Activated naive CD8-positive, alpha-beta T cell (primary cell): ENCODE data around the gene PCNT.
A peak's percentile ranks its signal among the peaks of the same experiment; 100 is the strongest.
"Not testable (repeated sequence)": the region's sequence is repeated elsewhere in the genome, so short reads cannot be mapped to it uniquely, and the experiment has no call there.

Experiments used
- H3K27ac Mint-ChIP-seq: one replicate; pipeline ENCODE4 v1.8.0; 2021; ENCODE audit warnings: mixed read lengths
- H3K27me3 Mint-ChIP-seq: one replicate; pipeline ENCODE4 v1.8.0; 2021; ENCODE audit warnings: mixed read lengths
- H3K36me3 Mint-ChIP-seq: one replicate; pipeline ENCODE4 v1.8.0; 2021; ENCODE audit warnings: mixed read lengths
- H3K4me1 Mint-ChIP-seq: one replicate; pipeline ENCODE4 v1.8.0; 2021; ENCODE audit warnings: low read depth, mixed read lengths
- H3K4me3 Mint-ChIP-seq: one replicate; pipeline ENCODE4 v1.8.0; 2021; ENCODE audit warnings: mild to moderate bottlenecking, mixed read lengths
- H3K9me3 Mint-ChIP-seq: one replicate; pipeline ENCODE4 v1.8.0; 2021; ENCODE audit warnings: low read depth, mixed read lengths

PCNT gene

DNA sequence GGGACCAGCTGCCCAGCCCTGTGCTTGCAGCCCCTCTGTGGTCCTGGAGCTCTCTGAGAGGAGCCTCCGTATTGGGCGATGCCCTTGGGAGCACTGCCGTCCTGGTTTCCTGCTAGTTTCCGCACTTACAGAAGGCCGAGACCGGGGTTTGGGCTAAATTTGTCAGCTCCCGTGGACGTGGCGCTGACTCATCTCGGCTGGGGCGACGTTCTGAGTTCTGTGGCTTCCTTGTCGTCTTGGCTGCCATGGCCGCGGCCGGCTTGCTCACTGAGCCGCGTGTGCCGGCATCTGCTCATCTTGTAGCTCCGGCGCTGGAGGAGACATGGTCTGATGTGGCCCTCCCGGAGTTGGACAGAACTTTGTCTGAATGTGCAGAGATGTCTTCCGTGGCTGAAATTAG is 64.9 kb downstream of the PCNT start:
- Mint-ChIP-seq H3K27ac (no peak overlapping the region), H3K4me1 (no peaks in the 10 kb centered on the region), H3K36me3 (no peaks in the 10 kb centered on the region), H3K9me3 (no peaks in the 10 kb centered on the region), H3K27me3 (no peaks in the 10 kb centered on the region), H3K4me3 (no peak overlapping the region)

DNA sequence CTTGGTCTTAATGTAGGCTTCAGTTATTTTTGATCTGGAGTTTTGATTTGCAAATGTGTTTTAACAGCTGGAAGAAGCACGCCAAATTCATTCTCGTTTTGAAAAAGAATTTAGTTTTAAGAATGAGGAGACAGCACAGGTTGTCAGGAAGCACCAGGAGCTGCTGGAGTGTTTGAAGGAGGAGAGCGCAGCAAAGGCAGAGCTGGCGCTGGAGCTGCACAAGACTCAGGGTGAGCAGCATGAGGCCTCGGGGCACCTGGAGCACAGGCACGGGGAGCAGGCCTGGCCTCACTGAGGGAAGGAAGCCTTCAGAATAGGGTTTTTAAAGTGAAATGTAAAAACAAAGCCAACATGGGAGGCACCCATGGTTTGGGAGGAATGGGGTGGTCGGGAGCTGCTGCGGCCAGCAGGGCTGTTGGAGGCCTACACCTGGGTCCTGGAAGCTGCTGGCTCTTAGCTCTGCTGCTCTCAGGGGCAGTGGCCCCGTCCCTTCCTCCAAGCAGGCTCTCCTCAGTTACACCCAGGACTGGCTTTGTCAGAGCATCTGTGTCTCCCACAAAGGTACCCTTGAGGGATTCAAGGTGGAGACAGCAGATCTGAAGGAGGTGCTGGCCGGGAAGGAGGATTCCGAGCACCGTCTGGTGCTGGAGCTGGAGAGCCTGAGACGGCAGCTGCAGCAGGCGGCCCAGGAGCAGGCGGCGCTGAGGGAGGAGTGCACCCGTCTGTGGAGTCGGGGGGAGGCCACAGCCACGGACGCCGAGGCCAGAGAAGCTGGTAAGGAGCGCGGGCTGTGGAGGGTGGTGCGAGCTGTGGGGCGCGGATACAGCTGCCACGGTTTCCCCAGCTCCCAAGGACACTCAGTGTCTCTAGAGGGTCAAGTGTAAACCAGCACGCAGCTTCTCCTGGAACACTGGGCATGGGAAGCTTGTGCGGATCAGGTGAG is 66.9 kb downstream of the PCNT start:
- H3K27me3 Mint-ChIP-seq = no peaks in the 10 kb centered on the region
- H3K4me3 Mint-ChIP-seq = no peak overlapping the region
- H3K9me3 Mint-ChIP-seq = no peaks in the 10 kb centered on the region
- H3K36me3 Mint-ChIP-seq = no peaks in the 10 kb centered on the region
- no peaks in the 10 kb centered on the region for H3K4me1 Mint-ChIP-seq
- peak overlapping the region; percentile 16 for H3K27ac Mint-ChIP-seq

DNA sequence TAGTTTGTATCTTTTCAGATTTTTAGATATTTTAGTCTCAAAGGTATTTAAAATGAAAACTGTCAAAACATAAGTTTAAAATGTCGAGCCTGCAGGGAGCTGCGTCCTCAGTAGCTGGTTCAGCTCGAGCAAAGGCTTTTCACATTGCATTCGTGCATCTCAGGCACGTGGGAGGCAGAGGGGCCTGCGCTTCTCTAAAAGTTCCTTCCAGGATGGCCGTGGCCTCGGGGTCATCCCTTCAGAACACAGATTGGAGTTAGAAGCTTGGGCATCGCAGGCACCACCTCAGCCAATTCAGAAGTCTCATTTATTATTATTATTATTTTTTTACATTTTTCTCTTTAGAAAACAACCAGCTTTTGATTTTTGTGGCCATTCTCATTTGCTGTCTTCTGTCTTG is 67.8 kb downstream of the PCNT start:
- H3K9me3 Mint-ChIP-seq = no peaks in the 10 kb centered on the region
- no peak overlapping the region for H3K27ac Mint-ChIP-seq
- H3K36me3 Mint-ChIP-seq = no peaks in the 10 kb centered on the region
- no peaks in the 10 kb centered on the region for H3K4me1 Mint-ChIP-seq
- H3K27me3 Mint-ChIP-seq = no peaks in the 10 kb centered on the region
- H3K4me3 Mint-ChIP-seq = no peak overlapping the region

DNA sequence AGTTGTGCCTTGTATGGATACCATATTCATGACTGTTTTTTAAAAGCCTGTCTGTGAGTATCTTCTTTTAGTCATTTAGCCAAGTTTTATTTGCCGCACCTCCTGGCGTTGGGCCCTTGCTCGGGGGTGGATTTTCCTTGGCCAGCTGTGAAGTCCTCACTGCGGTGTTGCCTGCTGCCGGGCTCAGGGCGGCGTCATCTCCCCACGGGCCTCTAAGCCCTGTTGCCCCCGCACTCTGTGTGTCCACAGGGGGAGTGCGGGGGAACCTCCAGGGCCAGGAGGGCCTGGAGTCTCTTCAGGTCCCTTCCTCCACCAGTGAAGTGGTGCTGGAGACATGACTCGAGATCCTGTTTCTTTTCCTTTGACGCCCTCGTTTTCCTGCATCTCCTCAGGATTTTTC is 69.0 kb downstream of the PCNT start:
- Mint-ChIP-seq H3K27me3 (no peaks in the 10 kb centered on the region), H3K4me3 (no peak overlapping the region), H3K9me3 (no peaks in the 10 kb centered on the region), H3K4me1 (no peaks in the 10 kb centered on the region), H3K27ac (no peak overlapping the region), H3K36me3 (no peaks in the 10 kb centered on the region)

DNA sequence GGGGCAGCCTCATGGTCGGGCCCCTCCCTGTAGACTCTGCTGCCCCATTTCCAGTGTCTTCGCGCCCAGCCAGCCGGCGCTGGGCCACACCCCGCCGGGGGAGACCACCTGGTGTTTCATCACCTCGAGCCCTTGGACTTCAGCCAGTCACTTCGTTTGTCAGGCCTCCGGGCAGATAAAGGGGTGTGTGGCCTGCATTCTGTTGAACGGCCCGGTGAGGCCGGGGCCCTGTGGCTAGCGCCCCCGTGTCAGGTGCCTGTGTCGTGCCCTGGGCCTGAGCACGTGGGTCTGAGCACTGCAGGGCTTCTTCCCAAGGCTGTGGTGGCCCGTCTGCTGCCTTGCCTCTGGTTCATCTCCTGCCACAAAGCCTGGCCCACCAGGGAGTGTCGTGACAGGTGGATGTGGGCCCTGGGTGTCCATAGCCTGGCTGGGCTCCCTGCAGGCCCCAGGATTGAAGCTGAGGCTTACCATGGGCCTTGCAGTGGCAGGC is 69.5 kb downstream of the PCNT start:
- Mint-ChIP-seq H3K4me1 (no peaks in the 10 kb centered on the region), H3K36me3 (no peaks in the 10 kb centered on the region), H3K9me3 (no peaks in the 10 kb centered on the region), H3K27ac (no peak overlapping the region), H3K27me3 (no peaks in the 10 kb centered on the region), H3K4me3 (no peak overlapping the region)

DNA sequence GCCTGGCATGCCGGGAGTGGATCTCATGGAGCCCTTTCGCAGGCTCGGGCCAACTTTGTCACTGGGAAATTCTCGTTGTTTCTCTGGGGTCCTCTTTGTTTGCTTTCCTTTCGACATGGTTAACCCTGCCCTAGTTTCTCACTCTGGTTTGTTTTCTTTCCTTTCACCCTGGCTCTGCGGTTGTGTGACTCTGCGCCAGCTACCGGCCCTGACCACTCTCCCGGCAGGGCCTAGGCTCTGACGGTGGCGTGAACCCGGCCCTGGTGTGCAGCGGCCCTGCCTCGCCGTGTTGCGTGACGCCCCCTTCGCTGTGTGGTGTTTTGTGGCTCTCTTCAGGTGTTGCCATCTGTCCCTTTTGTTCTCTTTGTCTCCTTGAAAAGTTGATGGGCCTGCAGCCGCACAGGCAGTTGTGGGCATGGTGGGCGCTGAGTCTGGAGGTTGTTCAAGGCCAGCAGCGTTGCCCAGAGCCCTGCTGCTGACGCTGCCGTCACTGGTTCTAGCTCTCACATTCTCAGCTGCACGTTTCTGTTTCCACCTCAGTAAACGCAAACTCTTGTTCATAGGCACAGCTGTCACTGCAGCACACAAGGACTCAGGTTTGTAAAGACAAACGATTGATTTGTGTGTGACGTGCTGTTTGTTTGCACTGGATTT is 70.1 kb downstream of the PCNT start:
- Mint-ChIP-seq H3K9me3 (no peaks in the 10 kb centered on the region), H3K4me1 (no peaks in the 10 kb centered on the region), H3K27me3 (no peaks in the 10 kb centered on the region), H3K27ac (no peak overlapping the region), H3K4me3 (no peak overlapping the region), H3K36me3 (no peaks in the 10 kb centered on the region)

DNA sequence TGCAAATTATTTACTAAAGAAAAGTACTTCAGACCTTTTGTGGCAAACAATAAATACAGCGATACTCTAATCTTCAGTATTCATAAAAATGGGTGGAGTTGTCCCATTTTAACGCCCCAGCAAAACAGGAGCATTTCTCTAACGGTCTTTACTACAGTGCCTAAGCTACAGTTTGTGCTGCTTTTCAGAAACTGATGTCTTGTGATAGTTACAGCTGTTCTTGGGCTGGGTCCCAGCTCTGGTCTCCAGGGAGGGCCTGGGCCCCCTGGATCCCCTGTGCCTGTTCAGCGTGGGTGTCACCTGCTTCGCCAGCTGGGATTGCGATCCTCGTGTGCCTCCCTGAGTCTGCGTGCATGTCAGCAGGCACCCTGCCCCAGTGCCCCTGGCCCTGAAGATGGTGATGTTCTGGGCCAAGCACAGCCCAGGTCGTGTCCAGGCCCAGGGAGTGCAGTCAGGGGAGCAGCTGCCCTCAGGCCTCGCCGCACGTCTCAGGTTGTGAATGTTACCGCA is 70.7 kb downstream of the PCNT start:
- Mint-ChIP-seq H3K36me3 (peaks cover 3% of the 10 kb centered on the region), H3K27ac (no peak overlapping the region), H3K4me3 (no peak overlapping the region), H3K4me1 (no peaks in the 10 kb centered on the region), H3K9me3 (no peaks in the 10 kb centered on the region), H3K27me3 (no peaks in the 10 kb centered on the region)

DNA sequence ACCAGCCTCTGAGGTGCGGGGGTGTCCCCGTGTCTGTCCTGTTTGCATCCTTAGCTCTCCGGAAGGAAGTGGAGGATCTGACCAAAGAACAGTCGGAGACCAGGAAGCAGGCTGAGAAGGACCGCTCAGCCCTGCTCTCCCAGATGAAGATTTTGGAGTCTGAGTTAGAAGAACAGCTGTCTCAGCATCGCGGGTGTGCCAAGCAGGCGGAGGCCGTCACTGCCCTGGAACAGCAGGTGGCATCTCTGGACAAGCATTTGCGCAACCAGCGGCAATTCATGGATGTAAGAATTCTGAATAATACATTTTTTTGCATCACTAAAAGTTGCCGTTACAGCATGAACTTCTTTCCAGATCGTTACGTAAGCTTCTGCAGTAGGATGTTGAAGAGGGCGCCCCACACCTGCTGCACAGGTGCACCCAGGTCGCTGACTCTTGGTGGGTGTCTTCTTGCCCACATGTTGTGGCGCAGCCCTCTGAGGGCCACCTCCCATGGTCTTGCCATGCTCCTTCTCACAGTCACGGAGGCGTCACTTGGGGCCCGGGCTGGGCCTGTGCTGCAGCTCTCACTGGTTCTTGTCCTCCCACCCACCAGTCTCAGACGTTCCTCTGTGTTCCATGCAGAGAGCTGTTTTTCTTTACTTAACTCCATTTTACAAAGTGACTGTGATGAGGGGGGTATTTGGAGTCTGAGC is 73.4 kb downstream of the PCNT start:
- H3K27me3 Mint-ChIP-seq = no peaks in the 10 kb centered on the region
- no peak overlapping the region for H3K27ac Mint-ChIP-seq
- H3K36me3 Mint-ChIP-seq = peaks cover 6% of the 10 kb centered on the region
- H3K9me3 Mint-ChIP-seq = no peaks in the 10 kb centered on the region
- H3K4me3 Mint-ChIP-seq = no peak overlapping the region
- H3K4me1 Mint-ChIP-seq = no peaks in the 10 kb centered on the region

DNA sequence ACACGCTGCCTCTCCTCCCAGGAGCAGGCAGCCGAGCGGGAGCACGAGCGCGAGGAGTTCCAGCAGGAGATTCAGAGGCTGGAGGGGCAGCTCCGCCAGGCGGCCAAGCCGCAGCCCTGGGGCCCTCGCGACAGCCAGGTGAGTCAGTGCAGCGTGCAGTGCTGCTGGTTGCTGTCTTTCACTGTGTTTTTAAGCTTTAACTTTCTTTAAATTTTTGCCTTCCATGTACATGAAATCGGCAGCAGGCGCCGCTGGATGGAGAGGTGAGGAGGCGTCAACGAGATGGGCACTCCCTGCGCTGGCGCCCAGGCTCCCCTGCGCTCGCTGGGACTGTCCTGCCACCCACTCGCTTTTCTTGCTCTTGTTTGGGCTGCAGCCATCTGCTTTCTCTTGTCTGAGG is 74.0 kb downstream of the PCNT start:
- Mint-ChIP-seq H3K27ac (no peak overlapping the region), H3K4me1 (no peaks in the 10 kb centered on the region), H3K36me3 (peaks cover 8% of the 10 kb centered on the region)

DNA sequence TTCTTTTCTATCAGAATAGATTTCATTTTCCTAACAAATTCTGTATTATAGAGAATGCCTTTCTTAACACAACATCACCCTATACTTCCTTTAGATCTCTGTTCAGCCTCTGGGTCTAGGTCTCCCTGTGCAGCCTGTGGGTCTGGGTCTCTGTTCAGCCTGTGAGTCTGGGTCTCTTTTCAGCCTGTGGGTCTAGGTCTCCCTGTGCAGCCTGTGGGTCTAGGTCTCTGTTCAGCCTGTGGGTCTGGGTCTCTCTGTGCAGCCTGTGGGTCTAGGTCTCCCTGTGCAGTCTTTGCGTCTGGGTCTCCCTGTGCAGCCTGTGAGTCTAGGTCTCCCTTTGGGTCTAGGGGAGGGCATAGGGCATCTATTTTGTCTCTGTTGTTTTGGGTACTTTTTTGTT is 75.2 kb downstream of the PCNT start:
- Mint-ChIP-seq H3K27me3 (no peaks in the 10 kb centered on the region), H3K27ac (no peak overlapping the region), H3K9me3 (no peaks in the 10 kb centered on the region), H3K4me3 (no peak overlapping the region), H3K4me1 (no peaks in the 10 kb centered on the region), H3K36me3 (peaks cover 9% of the 10 kb centered on the region)

More for the DNA sequence above, 74.0 kb downstream of the PCNT start:
- Mint-ChIP-seq H3K27me3 (no peaks in the 10 kb centered on the region), H3K4me3 (no peak overlapping the region), H3K9me3 (no peaks in the 10 kb centered on the region)

DNA sequence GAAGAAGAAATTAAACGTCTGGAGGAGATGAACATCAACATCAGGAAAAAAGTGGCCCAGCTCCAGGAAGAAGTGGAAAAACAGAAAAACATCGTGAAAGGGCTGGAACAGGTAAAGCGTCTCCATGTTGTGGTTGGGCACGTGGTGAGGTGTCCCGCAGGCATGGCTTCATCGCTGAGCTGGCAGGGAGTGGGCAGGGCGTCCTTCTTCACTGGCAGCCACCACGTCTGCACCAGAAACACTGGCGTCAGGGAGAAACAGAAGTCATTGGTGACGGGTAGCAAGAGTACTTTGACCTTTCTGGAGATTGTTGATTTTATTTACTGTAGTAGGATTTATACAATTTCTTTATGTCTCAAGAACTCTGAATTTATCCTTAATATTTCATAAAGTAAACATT is 75.7 kb downstream of the PCNT start:
- Mint-ChIP-seq H3K4me3 (no peak overlapping the region), H3K9me3 (no peaks in the 10 kb centered on the region), H3K36me3 (peaks cover 9% of the 10 kb centered on the region), H3K27ac (no peak overlapping the region), H3K4me1 (no peaks in the 10 kb centered on the region), H3K27me3 (no peaks in the 10 kb centered on the region)

DNA sequence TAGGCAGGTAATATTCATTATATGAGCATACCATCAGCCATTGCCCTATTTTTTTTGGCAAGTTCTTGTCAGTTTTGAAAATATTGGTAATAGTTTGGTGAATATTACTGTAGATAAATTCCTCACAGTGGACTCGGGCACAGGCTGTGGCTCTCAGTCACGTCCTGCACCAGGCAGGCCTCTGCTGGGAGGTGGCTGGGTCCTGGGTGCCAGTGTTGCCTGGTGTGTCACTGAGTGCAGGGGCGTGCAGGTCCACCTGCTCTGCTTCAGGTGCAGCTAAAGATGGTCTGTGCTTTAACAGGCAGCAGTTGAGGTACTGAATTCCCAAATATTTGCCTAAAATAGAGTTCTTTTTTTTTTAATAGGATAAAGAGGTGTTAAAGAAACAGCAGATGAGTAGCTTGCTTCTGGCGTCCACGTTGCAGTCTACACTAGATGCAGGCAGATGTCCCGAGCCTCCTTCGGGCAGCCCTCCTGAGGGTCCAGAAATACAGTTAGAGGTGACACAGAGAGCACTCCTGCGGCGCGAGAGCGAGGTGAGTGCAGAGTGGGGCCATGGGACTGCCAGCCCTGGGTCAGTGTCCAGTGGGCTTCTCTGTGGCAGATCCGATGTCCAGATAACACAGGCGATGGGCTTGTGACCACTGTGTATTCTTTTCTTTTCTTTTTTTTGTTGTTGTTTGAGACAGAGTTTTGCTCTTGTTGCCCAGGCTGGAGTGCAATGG is 77.4 kb downstream of the PCNT start:
- H3K27ac Mint-ChIP-seq = no peak overlapping the region
- H3K27me3 Mint-ChIP-seq = no peaks in the 10 kb centered on the region

DNA sequence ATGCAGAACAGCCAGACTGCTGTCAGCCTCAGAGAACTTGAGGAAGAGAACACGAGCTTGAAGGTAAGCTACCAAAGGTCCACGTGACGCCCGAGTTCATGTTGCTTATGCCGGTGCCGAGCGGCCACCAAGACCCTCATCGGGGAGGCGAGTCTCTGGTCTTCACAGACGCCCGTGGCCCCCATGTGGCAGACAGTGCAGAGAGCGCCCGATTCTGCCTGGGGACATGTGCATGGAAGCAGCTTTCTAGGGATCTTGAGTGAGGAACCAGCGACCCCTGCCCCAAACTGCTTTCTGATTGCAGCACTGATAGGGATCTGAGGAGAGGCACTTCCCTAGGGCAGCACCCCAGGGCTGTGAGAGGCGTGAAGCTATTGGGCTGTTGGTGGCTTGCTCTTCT is 78.5 kb downstream of the PCNT start:
- Mint-ChIP-seq H3K4me1 (peaks cover 2% of the 10 kb centered on the region), H3K36me3 (peaks cover 9% of the 10 kb centered on the region), H3K27me3 (no peaks in the 10 kb centered on the region), H3K9me3 (no peaks in the 10 kb centered on the region), H3K4me3 (no peak overlapping the region), H3K27ac (no peak overlapping the region)

More for the DNA sequence above, 77.4 kb downstream of the PCNT start:
- H3K9me3 Mint-ChIP-seq = no peaks in the 10 kb centered on the region
- no peak overlapping the region for H3K4me3 Mint-ChIP-seq
- no peaks in the 10 kb centered on the region for H3K4me1 Mint-ChIP-seq
- peaks cover 9% of the 10 kb centered on the region for H3K36me3 Mint-ChIP-seq

DNA sequence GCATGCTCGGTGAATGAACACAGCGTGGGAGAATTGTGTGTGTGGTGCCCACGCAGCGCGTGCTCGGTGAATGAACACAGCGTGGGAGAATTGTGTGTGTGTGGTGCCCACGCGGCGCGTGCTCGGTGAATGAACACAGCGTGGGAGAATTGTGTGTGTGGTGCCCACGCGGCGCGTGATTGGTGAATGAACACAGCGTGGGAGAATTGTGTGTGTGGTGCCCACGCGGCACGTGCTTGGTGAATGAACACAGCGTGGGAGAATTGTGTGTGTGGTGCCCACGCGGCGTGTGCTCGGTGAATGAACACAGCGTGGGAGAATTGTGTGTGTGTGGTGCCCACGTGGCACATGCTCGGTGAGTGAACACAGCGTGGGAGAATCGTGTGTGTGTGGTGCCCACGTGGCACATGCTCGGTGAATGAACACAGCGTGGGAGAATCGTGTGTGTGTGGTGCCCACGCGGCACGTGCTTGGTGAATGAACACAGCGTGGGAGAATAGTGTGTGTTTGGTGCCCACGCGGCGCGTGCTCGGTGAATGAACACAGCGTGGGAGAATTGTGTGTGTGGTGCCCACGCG is 79.4 kb downstream of the PCNT start:
- H3K9me3 Mint-ChIP-seq, H3K4me3 Mint-ChIP-seq, H3K4me1 Mint-ChIP-seq, H3K27me3 Mint-ChIP-seq, H3K27ac Mint-ChIP-seq, H3K36me3 Mint-ChIP-seq: not testable (repeated sequence)
